NCI-H524 (cell line): ENCODE measurements around the gene FBXL20.
"Not testable (repeated sequence)": the region's sequence is repeated elsewhere in the genome, so short reads cannot be mapped to it uniquely, and the experiment has no call there.

Source experiments
- DNase-seq, 2 experiments: peaks; one replicate each; lab custom pipeline; 2025; lab: John Stamatoyannopoulos, UW

The FBXL20 gene

DNA sequence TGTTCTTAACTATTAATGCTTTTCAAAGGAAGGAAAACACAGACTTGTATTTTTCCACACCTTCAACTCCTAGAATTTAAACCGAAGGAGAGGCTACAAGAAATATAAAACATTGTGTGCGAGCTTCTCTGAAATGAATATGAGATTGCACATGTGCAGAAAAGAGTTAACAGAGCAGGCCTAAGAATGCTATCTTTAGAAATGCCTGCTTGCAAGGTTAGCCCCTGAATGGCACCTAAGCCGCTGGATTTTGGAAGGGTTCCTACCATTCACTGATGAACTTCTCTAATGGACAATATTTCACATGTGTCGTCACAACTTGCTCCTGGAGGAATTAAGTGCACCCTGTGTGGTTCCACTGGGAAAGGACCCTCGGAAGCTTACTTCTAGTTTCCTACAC lies 69.3 kb downstream of the FBXL20 start:
- DNase-seq, result no peak

DNA sequence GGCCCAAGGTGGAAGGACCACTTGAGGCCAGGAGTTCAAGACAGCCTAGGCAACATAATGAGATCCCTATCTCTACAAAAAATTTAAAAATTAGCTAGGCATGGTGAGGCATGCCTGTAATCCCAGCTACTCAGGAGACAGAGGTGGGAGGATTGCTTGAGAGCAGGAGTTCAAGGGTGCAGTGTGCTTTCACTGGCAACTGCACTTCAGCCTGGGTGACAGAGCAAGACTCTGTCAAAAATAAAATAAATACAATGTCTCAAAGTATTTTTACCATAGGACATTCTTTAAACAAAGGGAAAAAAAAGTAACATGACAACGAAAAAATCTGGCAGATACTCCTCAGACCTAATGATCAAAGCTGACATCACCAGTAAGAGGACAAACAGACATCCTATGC lies 72.6 kb downstream of the FBXL20 start:
- no peak for DNase-seq

DNA sequence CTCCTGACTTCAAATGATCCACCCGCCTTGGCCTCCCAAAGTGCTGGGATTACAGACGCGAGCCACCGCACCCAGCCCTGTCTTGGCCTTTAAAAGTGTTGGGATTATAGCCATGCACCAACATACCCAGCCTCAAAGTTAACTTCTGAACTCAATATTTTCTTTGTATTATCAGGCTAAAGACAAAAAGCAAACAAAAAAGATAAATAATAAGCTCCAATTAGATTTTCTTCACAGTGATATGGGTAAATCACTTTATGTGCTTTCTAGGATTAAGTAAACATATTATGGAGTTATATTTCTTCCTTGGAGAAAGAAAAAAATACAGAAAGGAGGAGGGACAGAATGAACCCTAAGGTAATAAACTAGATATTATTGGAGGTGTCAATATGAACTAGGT lies 74.3 kb downstream of the FBXL20 start:
- DNase-seq, result no peak

DNA sequence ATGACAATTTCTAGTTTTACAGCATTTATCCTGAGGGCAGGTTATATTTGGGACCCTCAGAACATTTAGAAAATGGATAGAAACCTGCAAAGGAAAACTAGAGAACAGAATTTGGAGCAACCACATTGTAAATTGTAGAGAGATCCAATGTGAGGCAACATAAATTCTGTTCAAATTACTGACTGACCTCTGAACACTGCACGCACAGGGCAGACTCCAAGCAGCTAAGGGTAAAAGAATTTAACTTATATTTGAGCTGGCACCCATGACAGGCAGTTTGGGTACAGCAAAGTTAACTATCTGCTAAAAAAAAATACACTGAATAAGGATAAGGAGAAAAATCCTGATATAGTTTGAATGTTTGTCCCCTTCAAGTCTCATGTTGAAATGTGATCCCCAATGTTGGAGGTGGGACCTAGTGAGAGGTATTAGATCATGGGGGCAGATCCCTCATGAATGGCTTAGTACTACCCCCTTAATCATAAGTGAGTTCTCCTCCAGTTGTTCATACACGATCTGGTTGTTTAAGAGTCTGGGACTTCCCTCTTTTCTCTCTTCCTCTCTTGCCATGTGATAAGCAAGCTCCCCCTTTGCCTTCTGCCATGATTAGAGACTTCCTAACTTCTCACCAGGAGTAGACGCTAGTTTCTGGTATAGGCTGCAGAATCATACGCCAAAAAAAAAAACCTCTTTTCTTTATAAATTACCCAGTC lies 75.7 kb downstream of the FBXL20 start:
- no peak for DNase-seq

DNA sequence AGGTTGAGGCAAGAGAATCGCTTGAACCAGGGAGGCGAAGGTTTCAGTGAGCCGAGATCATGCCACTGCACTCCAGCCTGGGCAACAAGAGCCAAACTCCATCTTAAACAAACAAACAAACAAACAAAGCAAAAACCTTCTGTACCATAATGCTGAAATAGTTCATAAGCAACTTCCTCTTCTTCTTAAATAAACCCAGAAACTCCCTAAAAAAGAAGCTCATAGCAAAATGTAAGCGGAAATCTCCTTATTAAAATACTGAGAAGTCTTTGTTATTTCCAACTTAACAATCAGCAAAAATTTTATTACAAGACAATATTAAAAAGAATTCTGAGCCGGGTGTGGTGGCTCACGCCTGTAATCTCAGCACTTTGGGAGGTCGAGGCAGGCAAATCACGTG lies 82.8 kb downstream of the FBXL20 start:
- DNase-seq, result no peak

DNA sequence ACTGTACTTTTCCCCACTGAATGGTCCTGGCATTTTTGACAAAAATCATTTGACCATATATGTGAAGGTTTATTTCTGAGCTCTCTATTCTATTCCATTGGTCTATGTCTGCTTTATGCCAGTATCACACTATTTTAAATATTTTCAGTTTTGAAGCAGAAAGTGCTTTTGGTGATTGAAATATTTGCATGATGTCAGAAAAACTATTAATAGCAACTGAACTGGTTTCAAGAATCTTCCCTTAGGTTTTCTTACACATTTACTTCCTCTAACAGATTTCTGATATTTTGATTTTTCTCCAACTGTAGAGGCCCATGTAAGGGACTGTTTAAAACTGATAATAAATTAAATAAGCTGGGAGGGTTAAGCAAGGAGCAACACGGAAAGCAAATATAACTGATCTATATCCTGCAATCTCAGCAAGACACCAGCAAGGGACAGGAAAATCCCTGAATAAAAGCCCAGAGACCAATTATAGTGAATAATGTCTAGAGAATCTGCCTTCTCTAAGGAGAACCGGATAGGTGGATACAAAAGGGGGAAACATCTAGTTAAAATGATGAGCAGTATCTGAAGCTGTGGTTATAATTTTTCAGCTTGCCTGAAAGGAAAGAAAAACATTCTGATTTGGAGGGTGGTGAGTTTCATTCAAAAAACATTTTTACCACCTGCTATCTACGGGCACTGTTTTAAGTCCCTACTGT lies 94.8 kb downstream of the FBXL20 start:
- DNase-seq, result no peak

DNA sequence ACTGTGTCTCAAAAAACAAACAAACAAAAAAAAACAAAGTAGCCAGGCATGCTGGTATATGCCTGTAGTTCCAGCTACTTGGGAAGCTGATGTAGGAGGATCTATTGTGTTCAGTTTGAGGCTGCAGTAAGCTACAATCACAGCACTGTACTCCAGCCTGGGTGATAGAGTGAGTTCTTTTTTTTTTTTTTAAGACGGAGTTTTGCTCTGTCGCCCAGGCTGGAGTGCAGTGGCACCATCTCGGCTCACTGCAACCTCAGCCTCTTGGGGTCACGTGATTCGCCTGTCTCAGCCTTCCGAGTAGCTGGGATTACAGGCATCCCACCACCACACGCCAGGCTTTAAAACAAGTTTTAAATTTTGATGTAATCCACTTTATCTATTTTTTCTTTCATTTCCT lies 95.4 kb downstream of the FBXL20 start:
- DNase-seq, result no peak

DNA sequence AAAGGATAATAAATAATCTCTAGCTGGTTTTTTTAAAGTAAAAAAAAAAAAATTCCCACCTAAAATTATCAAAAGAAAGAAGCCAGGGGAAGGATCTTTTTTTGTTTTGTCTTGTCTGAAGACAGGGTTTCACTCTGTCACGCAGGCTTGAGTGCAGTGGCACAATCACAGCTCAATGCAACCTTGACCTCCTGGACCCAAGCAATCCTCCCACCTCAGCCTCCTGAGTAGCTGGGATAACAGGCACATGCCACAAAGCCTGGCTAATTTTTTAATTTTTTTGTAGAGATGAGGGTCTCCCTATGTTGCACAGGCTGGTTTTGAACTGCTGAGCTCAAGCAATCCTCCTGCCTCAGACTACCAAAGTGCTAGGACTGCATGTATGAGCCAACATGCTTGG lies 97.2 kb downstream of the FBXL20 start:
- no peak for DNase-seq

DNA sequence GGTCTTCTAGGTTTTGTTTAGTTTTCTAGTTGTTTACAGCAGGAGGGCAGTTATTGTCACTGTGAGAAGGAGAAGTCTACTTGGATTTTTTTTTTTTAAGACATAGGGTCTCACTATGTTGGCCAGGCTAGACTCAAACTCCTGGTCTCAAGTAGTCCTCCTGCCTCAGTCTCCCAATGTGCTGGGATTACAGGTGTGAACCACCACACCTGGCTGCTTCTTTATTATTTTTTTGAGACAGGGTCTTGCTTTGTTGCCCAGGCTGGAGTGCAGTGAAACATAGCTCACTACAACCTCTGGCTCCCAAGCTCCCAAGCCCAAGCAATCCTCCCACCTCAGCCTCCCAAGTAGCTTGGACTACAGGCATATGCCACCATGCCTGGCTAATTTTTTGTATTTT lies 107.4 kb downstream of the FBXL20 start:
- DNase-seq, result no peak

DNA sequence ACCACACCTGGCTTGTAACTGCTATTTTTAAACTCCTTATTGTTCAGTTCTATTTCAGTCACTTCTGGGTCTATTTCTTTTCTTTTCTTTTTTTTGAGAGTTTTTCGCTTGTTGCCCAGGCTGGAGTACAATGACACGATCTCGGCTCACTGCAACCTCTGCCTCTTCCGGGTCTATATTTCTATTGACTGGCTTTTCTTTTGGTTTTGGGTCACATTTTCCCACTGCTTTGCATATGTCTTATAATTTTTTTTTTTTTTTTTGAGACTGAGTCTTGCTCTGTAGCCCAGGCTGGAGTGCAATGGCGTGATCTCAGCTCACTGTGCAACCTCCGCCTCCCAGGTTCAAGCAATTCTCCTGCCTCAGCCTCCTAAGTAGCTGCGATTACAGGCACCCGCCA lies 108.9 kb downstream of the FBXL20 start:
- not testable (repeated sequence) for DNase-seq

DNA sequence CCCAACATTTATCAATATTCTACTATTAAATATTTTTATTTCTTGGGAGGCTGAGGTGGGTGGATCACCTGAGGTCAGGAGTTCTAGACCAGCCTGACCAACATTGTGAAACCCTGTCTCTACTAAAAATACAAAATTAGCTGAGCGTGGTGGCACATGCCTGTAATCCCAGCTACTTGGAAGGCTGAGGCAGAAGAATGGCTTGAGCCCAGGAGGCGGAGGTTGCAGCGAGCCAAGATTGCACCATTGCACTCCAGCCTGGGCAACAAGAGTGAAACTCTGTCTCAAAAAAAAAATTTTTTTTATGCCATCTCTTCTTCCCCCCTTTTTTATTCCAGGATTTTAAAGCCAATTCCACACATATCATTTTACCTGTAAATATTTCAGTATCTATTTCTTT lies 114.9 kb downstream of the FBXL20 start:
- not testable (repeated sequence) for DNase-seq

DNA sequence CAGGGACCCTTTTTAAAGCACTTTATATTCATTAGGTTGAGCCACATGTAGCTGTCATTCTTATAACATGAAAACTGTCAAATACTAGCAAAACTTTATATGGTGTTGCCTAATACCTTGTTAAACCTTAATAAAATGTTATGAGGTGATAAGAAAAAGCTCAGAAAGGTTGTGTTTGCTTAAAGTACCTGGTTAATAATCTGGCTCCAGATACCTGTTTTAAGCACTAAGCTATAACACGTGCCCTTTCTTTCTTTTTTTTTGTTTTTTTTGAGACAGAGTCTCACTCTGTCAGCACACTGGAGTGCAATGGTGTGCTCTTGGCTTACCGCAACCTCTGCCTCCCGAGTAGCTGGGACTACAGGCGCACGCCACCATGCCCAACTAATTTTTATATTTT lies 116.7 kb downstream of the FBXL20 start:
- no peak for DNase-seq

DNA sequence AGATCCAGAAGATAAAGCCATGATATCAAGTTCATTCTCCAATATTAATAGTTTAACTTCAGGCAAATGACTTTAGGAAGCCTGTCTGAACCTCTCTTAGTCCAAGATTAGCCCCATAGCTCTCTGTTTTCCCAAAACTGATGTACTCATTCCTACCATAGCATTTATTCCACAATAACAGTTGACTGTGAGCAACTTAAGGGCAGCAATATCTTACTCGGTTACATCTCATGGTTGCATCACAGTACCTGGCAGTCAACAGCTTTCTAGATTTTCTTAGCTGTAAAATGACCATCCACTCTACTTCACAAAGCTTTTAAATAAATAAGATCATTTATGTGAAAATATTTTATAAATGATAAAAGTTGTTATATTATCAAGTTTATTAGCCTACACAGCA lies 117.5 kb downstream of the FBXL20 start:
- no peak for DNase-seq

DNA sequence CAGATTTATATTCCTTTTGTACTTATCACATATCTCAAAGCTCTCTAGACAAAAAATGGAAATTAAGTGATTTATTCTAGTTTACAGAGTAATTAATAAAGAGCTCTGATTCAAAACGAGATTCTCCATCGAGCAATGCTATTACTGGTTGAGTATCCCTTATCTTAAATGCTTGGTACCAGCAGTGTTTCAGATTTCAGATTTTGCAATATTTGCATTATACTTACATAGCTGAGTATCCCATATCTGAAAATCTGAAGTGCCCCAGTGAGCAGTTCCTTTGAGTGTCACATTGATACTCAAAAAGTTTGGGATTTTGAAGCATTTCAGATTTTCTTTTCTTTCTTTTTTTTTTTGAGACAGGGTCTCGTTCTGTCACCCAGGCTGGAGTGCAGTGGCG lies 118.3 kb downstream of the FBXL20 start:
- DNase-seq, result no peak

DNA sequence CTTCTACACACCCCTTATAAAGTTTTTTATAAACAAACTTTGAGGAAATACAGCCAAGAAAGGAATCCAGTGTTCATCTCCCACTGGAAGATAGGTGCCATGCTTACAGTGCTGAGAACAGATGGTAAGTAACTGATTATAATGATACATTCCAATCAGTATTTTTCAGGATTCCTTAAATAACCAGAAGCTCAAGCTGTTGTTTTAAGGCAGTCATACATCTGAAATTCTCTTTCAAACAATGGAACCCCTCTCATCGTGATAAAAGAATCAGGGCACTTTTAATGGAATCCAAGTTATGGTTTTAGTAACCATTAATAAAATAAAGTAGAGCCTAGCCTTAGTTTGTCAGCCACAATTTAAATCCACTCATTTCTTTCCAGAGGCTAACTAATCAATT lies 119.6 kb downstream of the FBXL20 start:
- no peak for DNase-seq

DNA sequence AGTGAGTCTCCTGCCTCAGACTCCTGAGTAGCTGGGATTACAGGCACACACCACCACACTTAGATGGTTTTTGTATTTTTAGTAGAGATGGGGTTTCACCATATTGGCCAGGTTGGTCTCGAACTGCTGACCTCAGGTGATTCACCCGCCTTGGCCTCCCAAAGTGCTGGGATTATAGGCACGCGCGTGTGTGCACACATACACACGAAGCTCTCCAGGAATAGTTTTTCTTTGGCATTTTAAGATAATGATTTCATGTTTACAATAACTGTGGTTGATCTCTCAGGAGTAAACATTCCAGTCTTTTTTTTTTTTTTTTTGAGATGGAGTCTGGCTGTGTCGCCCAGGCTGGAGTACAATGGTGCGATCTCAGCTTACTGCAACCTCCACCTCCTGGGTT lies 123.2 kb downstream of the FBXL20 start:
- DNase-seq, result not testable (repeated sequence)

DNA sequence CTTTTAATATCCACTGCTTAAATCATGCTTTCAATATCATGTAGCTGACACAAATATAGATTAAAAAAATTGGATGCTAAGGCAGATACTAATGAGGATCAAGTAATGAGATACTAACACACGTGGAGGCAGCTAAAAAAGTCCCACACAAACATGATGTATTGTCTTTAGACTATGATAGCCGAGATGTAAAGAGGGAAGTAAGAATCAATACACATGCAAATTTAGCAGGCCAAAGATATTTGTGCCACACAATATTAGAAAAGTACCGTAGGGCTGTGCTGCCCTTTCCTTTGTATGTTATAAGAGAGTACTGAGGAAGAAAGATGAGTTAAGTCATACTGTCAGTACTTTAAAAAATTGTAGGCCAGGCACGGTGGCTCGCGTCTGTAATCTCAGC lies 124.3 kb downstream of the FBXL20 start:
- no peak for DNase-seq

DNA sequence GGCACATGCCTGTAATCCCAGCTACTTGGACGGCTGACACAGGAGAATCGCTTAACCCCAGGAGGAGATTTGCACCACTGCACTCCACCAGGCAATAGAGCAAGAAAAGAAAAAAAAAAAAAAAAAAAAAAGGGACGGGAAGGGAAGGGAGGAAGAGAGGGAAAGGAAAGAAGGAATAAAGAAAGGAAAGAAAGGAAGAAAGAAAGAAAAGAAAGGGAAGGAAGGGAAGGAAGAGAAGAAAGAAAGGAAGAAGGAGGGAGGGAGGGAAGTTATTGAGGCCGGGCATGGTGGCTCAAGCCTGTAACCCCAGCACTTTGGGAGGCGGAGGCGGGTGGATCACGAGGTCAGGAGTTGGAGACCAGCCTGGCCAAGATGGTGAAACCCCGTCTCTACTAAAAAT lies 125.3 kb downstream of the FBXL20 start:
- DNase-seq, result no peak

DNA sequence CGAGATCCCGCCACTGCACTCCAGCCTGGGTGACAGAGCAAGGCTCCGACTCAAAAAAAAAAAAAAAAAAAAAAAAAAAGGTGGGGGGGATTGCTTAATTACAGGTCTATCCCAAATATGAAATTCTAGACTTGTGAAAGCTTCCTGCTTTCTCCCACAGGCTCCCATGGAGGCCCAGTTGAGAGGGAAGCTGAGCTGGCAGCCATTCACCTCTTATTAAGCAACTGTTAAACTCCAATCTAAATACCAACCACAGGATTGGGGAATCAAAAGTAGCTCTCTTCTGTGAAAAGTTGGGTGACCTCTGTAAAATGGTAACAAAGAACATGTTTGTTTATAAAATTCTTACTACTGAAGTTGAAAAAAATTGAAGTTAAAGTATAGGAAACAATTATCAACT lies 129.9 kb downstream of the FBXL20 start:
- no peak for DNase-seq

DNA sequence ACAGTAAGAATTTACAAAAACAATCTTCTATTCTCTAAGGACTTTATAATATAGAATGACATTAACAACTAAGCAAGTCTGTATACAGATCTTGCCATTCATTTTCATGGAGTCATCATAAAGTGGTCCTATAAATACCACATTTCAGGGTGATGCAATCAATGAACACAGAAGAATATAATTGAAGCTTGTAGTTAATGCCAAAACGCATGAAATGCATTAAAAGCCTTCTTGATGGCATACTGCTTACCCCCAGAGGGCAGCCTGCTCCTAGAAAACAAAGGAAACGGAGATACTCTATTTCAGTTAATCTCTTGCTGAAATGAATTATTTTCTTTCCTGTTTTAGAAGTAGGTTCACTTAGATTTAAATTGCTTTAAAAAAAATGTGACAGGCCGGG lies 130.5 kb downstream of the FBXL20 start:
- peak in 1 of 2 experiments; percentile 35 for DNase-seq

DNA sequence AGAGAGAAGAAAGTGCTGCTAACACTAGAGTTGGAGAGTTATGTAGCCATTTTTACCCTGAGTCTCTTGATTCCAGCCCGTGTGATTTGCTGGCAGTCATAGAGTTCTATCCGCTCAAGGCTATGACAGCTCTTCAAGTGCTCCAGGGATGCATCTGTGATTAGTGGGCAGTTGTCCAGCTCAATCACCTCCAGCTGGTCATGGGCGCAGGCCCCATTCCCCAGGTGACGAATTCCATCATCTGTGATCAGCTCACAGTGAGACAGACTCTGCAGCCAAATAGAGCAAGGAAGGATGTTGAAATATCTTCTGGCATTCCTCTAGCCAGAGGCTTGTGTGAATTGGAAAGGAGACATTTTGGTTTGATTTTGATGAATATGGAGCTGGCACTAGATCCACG lies 137.3 kb downstream of the FBXL20 start:
- DNase-seq, result no peak

DNA sequence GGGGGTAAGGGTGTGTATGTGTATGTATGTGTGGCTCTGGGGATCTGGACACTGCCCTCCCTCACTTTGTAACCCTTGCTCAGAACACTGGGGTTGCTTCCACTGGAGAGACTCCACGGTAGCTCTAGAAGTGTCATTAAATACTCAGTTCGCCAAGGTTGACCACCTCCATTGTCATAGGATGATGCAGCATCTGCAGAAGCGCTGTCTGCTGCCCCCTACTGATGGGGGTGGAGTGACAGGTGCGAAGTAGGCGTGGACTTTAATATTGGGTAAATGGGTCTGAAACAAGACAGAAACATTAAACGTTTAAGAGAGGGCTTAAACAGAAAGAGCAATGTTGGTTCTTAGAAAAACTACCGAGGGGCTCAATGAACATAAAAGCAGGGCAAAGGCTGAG lies 140.1 kb downstream of the FBXL20 start:
- DNase-seq, result no peak

DNA sequence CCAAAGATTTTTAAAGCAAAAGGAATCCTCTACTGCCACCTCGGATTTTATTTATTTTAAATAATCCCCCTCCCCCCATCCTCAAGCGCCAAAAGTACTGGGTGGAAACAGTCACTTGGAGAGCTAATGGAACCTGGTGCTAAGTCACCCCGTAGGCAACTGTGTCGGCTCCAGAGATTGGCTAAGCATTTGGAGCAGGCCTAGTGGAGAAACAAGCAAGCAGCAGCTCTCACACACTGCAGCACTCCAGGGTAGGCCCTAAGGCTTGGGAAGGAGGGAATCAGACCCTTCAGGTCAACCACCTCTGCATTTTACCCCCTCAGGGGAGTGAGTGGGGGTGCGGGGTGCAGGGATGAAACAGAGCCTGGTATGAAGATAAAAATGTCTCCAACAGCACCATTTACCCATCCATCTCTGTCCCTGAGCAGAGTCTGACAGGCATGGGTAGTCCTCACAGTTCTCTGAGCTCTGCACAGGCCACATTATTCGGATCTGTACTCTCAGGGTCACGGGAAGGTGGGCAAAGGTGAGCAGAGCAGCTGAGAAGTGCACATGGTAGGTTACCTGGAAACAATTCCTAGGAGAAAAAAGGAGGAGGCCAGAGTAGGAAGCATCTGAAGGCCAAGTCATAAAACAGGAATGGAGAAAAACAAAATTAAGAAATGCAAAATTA lies 148.5 kb downstream of the FBXL20 start:
- DNase-seq, result no peak
